Measurements from ENCODE around the gene APOBEC3B.
"Not testable (repeated sequence)": the region's sequence is repeated elsewhere in the genome, so short reads cannot be mapped to it uniquely, and the experiment has no call there.

APOBEC3B gene

GRCh38 chr22:38942702-38943101, 39.4 kb upstream of the APOBEC3B start:
- Histone ChIP-seq H3K9ac (ENCODE audit: low read depth, low read length) (no peak overlapping the region), H4K20me1 (ENCODE audit: insufficient read depth, low read length) (no peaks in the 10 kb centered on the region), H3K9me3 (ENCODE audit: insufficient read depth, low read length, severe bottlenecking) (no peaks in the 10 kb centered on the region), H3K36me3 (ENCODE audit: insufficient read depth, low read length) (no peaks in the 10 kb centered on the region), H3K4me3 (ENCODE audit: low read depth in 1 of 2, low read length in 2 of 2) (no peak overlapping the region), H3K4me1 (ENCODE audit: insufficient read depth, low read length) (no peaks in the 10 kb centered on the region), H3K79me2 (ENCODE audit: insufficient read depth, low read length) (no peaks in the 10 kb centered on the region), H2AFZ (ENCODE audit: low read depth, low read length) (no peak overlapping the region), H3K27me3 (ENCODE audit: insufficient read depth, low read length, poor library complexity) (peaks cover 15% of the 10 kb centered on the region), H3K4me2 (ENCODE audit: insufficient read depth, low read length) (no peak overlapping the region), H3K27ac (ENCODE audit: low read length) (no peak overlapping the region)
- TF ChIP-seq CTCF (IDR thresholded peaks at IDR 0.05; ENCODE audit: borderline replicate concordance, extremely low read depth, low read length, poor library complexity, severe bottlenecking) (no peak), EZH2 (IDR thresholded peaks at IDR 0.05; ENCODE audit: borderline replicate concordance, low read depth, low read length, severe bottlenecking) (no peak)
- DNase-seq (no peak), ATAC-seq (ENCODE audit: insufficient read depth, low read depth) (no peak)

- H3K36me3 ChIP-seq (ENCODE audit: insufficient read depth, low read length), result no peaks in the 10 kb centered on the region
- H2AFZ ChIP-seq (ENCODE audit: low read depth, low read length), result no peak overlapping the region
- H3K9me3 ChIP-seq (ENCODE audit: insufficient read depth, low read length, severe bottlenecking), result no peaks in the 10 kb centered on the region
- H3K79me2 ChIP-seq (ENCODE audit: insufficient read depth, low read length), result no peaks in the 10 kb centered on the region
- H3K4me1 ChIP-seq (ENCODE audit: insufficient read depth, low read length), result no peaks in the 10 kb centered on the region
- H3K9ac ChIP-seq (ENCODE audit: low read depth, low read length), result no peak overlapping the region
- DNase-seq (no peak), ATAC-seq (ENCODE audit: insufficient read depth, low read depth) (no peak)
- no peak overlapping the region for H3K4me2 ChIP-seq (ENCODE audit: insufficient read depth, low read length)
- peaks cover 18% of the 10 kb centered on the region for H3K27me3 ChIP-seq (ENCODE audit: insufficient read depth, low read length, poor library complexity)
- H4K20me1 ChIP-seq (ENCODE audit: insufficient read depth, low read length), result no peaks in the 10 kb centered on the region
- no peak overlapping the region for H3K4me3 ChIP-seq (ENCODE audit: low read depth in 1 of 2, low read length in 2 of 2)
- TF ChIP-seq EZH2 (IDR thresholded peaks at IDR 0.05; ENCODE audit: borderline replicate concordance, low read depth, low read length, severe bottlenecking) (no peak), CTCF (IDR thresholded peaks at IDR 0.05; ENCODE audit: borderline replicate concordance, extremely low read depth, low read length, poor library complexity, severe bottlenecking) (no peak)
- H3K27ac ChIP-seq (ENCODE audit: low read length), result no peak overlapping the region
Observed at GRCh38 chr22:38943201-38943600, 38.9 kb upstream of the APOBEC3B start.

- H4K20me1 ChIP-seq (ENCODE audit: insufficient read depth, low read length), result no peaks in the 10 kb centered on the region
- H3K79me2 ChIP-seq (ENCODE audit: insufficient read depth, low read length), result no peaks in the 10 kb centered on the region
- no peak for TF ChIP-seq EZH2 (IDR thresholded peaks at IDR 0.05; ENCODE audit: borderline replicate concordance, low read depth, low read length, severe bottlenecking)
- TF ChIP-seq CTCF (IDR thresholded peaks at IDR 0.05; ENCODE audit: borderline replicate concordance, extremely low read depth, low read length, poor library complexity, severe bottlenecking), result no peak
- peaks cover 18% of the 10 kb centered on the region for H3K27me3 ChIP-seq (ENCODE audit: insufficient read depth, low read length, poor library complexity)
- no peak overlapping the region for H3K27ac ChIP-seq (ENCODE audit: low read length)
- H3K9me3 ChIP-seq (ENCODE audit: insufficient read depth, low read length, severe bottlenecking), result no peaks in the 10 kb centered on the region
- no peak overlapping the region for H2AFZ ChIP-seq (ENCODE audit: low read depth, low read length)
- DNase-seq (no peak), ATAC-seq (ENCODE audit: insufficient read depth, low read depth) (no peak)
- no peak overlapping the region for H3K9ac ChIP-seq (ENCODE audit: low read depth, low read length)
- H3K36me3 ChIP-seq (ENCODE audit: insufficient read depth, low read length), result no peaks in the 10 kb centered on the region
- no peak overlapping the region for H3K4me3 ChIP-seq (ENCODE audit: low read depth in 1 of 2, low read length in 2 of 2)
- no peaks in the 10 kb centered on the region for H3K4me1 ChIP-seq (ENCODE audit: insufficient read depth, low read length)
- no peak overlapping the region for H3K4me2 ChIP-seq (ENCODE audit: insufficient read depth, low read length)
Observed at GRCh38 chr22:38943882-38944281, 38.3 kb upstream of the APOBEC3B start.

- no peak overlapping the region for H2AFZ ChIP-seq (ENCODE audit: low read depth, low read length)
- no peak for TF ChIP-seq CTCF (IDR thresholded peaks at IDR 0.05; ENCODE audit: borderline replicate concordance, extremely low read depth, low read length, poor library complexity, severe bottlenecking)
- TF ChIP-seq EZH2 (IDR thresholded peaks at IDR 0.05; ENCODE audit: borderline replicate concordance, low read depth, low read length, severe bottlenecking), result no peak
- DNase-seq (no peak), ATAC-seq (ENCODE audit: insufficient read depth, low read depth) (no peak)
- H3K4me3 ChIP-seq (ENCODE audit: low read depth in 1 of 2, low read length in 2 of 2), result no peak overlapping the region
- no peaks in the 10 kb centered on the region for H3K9me3 ChIP-seq (ENCODE audit: insufficient read depth, low read length, severe bottlenecking)
- peaks cover 18% of the 10 kb centered on the region for H3K27me3 ChIP-seq (ENCODE audit: insufficient read depth, low read length, poor library complexity)
- H3K4me1 ChIP-seq (ENCODE audit: insufficient read depth, low read length), result no peaks in the 10 kb centered on the region
- no peak overlapping the region for H3K4me2 ChIP-seq (ENCODE audit: insufficient read depth, low read length)
- no peak overlapping the region for H3K27ac ChIP-seq (ENCODE audit: low read length)
- H4K20me1 ChIP-seq (ENCODE audit: insufficient read depth, low read length), result no peaks in the 10 kb centered on the region
- no peak overlapping the region for H3K9ac ChIP-seq (ENCODE audit: low read depth, low read length)
- no peaks in the 10 kb centered on the region for H3K36me3 ChIP-seq (ENCODE audit: insufficient read depth, low read length)
- no peaks in the 10 kb centered on the region for H3K79me2 ChIP-seq (ENCODE audit: insufficient read depth, low read length)
Observed at GRCh38 chr22:38944653-38945052, 37.5 kb upstream of the APOBEC3B start.

- not testable (repeated sequence) for H4K20me1 ChIP-seq (ENCODE audit: insufficient read depth, low read length); H3K4me1 ChIP-seq (ENCODE audit: insufficient read depth, low read length); DNase-seq; H3K27ac ChIP-seq (ENCODE audit: low read length); H3K4me3 ChIP-seq (ENCODE audit: low read depth in 1 of 2, low read length in 2 of 2); ATAC-seq (ENCODE audit: insufficient read depth, low read depth); H3K36me3 ChIP-seq (ENCODE audit: insufficient read depth, low read length); H3K9me3 ChIP-seq (ENCODE audit: insufficient read depth, low read length, severe bottlenecking); H2AFZ ChIP-seq (ENCODE audit: low read depth, low read length); H3K79me2 ChIP-seq (ENCODE audit: insufficient read depth, low read length); H3K4me2 ChIP-seq (ENCODE audit: insufficient read depth, low read length); H3K9ac ChIP-seq (ENCODE audit: low read depth, low read length)
- peaks cover 18% of the 10 kb centered on the region for H3K27me3 ChIP-seq (ENCODE audit: insufficient read depth, low read length, poor library complexity)
Observed at GRCh38 chr22:38945706-38946338, 36.3 kb upstream of the APOBEC3B start.

All from DND-41 (cell line).